K562 (cell line): ENCODE results near the gene CREM. TPM values are rescaled to one million over a fixed set of nuclear protein-coding genes. Genes with fewer than 3 reads are reported as not detected.
A peak's percentile ranks its signal among the peaks of the same experiment; 100 is the strongest.

Experiments used
- BCOR ChIP-seq: fragments of 450-650 bp; IDR thresholded peaks from 2 replicates; pipeline ENCODE4 v1.6.1; 2016
- CCAR2 ChIP-seq: fragments of 200-400 bp; formaldehyde crosslinking; IDR thresholded peaks from 2 replicates; pipeline ENCODE4 v1.6.1; 2017; ENCODE audit warnings: mild to moderate bottlenecking, low read depth, low read length
- ETV1 ChIP-seq: fragments of 450-650 bp; conservative IDR thresholded peaks from 2 replicates; pipeline ENCODE4 v1.6.1; 2016; ENCODE audit warnings: missing genetic modification characterization, control low read depth, low read depth, missing compliant biosample characterization
- HDAC6 ChIP-seq: IDR thresholded peaks from 2 replicates; pipeline ENCODE4 v1.6.1; 2012; ENCODE audit warnings: low read depth, mild to moderate bottlenecking, control low read depth, inconsistent platforms, low read length, moderate library complexity
- HLTF ChIP-seq: fragments of 450-650 bp; IDR thresholded peaks from 2 replicates; pipeline ENCODE4 v1.6.1; 2016
- PCBP2 ChIP-seq: fragments of 200-400 bp; formaldehyde crosslinking; IDR thresholded peaks from 2 replicates; pipeline ENCODE4 v1.6.1; 2018; ENCODE audit warnings: low read length, low read depth, mild to moderate bottlenecking, moderate library complexity; ENCODE audit not compliant: poor library complexity, severe bottlenecking
- PTRF ChIP-seq: fragments of 450-650 bp; IDR thresholded peaks from 2 replicates; pipeline ENCODE4 v1.6.1; 2016; ENCODE audit warnings: mild to moderate bottlenecking, missing genetic modification characterization, missing compliant biosample characterization
- TAF9B ChIP-seq: fragments of 450-650 bp; IDR thresholded peaks from 2 replicates; pipeline ENCODE4 v1.6.1; 2018; ENCODE audit warnings: mild to moderate bottlenecking; ENCODE audit not compliant: partially characterized antibody
- ZNF23 ChIP-seq: fragments of 250-450 bp; sonication (Bioruptor Pico); IDR thresholded peaks from 2 replicates; pipeline ENCODE4 v1.4.0; 2020; ENCODE audit warnings: mild to moderate bottlenecking
- polyA plus RNA-seq, 8 experiments: library from polyadenylated mRNA; depleted of rRNA in 4 of 8; stranded (reverse) in 5 of 8; unstranded in 3 of 8; fragments of >200 nt; fragmentation: Nextera tagmentation in 2 of 8; fragmentation: Illumina TruSeq in 1 of 8; extraction: Ambion mirVana in 2 of 8; extraction: Trizol in 1 of 8; gene quantifications; 2 replicates each; pipeline versions ENCODE4 v1.2.1 to v1.2.3, GENCODE V29; 2011 to 2014; ENCODE audit warnings: inconsistent platforms in 1 of 8, missing spikeins in 1 of 8
- total RNA-seq, 7 experiments: library from RNA; depleted of rRNA in 6 of 7; stranded (reverse); fragments of >200 nt in 6 of 7; fragmentation: Illumina TruSeq in 2 of 7; extraction: Trizol in 2 of 7; gene quantifications; 2 replicates each; pipeline versions ENCODE4 v1.2.1 to v1.2.3, GENCODE V29; 2011 to 2021; ENCODE audit warnings: low replicate concordance in 1 of 7
- TF ChIP-seq, protein P1 (sequence below): sonication (generic); formaldehyde crosslinking; IDR thresholded peaks from 2 replicates; pipeline ENCODE4 v1.8.0; 2022; ENCODE audit warnings: mild to moderate bottlenecking, missing genetic modification reagents
- TF ChIP-seq, protein P2 (sequence below): fragments of 250-450 bp; sonication (Bioruptor Pico); IDR thresholded peaks from 2 replicates; pipeline ENCODE4 v1.4.0; 2020; ENCODE audit warnings: mild to moderate bottlenecking, moderate library complexity
- TF ChIP-seq, protein P3 (sequence below), 2 experiments: IDR thresholded peaks in 1 of 2; conservative IDR thresholded peaks in 1 of 2; 2 replicates each; pipeline ENCODE4 v1.6.1; 2016; ENCODE audit warnings: low read depth in 2 of 2, mild to moderate bottlenecking in 1 of 2, missing compliant biosample characterization in 1 of 2, missing genetic modification characterization in 1 of 2, moderate library complexity in 1 of 2
- TF ChIP-seq, protein P4 (sequence below): fragments of 250-450 bp; sonication (Bioruptor Pico); IDR thresholded peaks from 2 replicates; pipeline ENCODE4 v1.6.1; 2021; ENCODE audit warnings: mild to moderate bottlenecking

Gene CREM
- total and polyA plus RNA-seq, 9 of the 15 experiments (the other 6 are each of a cell fraction or from before 2014, with no cell fraction given): 39.1 to 70.2 (median 48.3) TPM

DNA sequence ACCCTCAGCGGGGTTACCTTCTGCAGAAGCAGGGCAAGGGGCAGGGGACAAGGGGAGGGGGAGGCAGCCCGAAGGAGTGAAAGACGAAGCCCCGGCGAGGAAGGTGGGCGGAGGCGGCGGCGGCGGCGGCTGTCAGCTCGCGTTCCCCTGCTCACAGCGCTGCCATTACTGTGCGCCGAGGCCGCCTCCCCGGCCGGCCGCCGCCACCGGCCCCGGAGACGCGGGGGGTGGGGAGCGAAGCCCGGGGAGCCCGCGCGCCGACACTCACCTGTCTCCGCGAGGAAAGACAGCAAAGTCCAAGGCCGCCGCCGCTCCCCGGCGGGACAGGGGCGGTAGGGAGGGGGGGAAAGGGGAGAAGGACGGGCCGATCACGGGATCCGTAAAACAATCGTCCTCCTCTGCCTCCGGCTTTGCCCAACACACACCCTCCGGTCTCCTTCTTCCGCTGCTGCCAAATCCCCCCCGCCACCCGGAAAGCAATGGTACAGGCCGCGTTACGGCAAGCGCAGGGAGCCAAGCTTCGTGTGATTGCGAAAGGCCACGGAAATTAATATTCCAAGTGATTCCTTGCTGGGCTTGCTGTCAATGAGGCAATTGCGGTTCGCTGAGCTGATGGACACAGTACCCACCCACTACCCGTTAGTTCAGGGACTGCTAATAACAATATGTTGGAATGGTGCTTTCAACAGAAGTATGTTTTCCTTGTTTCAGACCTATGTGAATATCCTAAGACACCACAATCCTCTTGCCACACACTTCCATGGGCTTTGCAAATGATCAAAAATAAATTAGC is 36.3 kb upstream of the CREM start, which contains the start of gene CUL2 (continued):
- TF ChIP-seq, protein P1, sequence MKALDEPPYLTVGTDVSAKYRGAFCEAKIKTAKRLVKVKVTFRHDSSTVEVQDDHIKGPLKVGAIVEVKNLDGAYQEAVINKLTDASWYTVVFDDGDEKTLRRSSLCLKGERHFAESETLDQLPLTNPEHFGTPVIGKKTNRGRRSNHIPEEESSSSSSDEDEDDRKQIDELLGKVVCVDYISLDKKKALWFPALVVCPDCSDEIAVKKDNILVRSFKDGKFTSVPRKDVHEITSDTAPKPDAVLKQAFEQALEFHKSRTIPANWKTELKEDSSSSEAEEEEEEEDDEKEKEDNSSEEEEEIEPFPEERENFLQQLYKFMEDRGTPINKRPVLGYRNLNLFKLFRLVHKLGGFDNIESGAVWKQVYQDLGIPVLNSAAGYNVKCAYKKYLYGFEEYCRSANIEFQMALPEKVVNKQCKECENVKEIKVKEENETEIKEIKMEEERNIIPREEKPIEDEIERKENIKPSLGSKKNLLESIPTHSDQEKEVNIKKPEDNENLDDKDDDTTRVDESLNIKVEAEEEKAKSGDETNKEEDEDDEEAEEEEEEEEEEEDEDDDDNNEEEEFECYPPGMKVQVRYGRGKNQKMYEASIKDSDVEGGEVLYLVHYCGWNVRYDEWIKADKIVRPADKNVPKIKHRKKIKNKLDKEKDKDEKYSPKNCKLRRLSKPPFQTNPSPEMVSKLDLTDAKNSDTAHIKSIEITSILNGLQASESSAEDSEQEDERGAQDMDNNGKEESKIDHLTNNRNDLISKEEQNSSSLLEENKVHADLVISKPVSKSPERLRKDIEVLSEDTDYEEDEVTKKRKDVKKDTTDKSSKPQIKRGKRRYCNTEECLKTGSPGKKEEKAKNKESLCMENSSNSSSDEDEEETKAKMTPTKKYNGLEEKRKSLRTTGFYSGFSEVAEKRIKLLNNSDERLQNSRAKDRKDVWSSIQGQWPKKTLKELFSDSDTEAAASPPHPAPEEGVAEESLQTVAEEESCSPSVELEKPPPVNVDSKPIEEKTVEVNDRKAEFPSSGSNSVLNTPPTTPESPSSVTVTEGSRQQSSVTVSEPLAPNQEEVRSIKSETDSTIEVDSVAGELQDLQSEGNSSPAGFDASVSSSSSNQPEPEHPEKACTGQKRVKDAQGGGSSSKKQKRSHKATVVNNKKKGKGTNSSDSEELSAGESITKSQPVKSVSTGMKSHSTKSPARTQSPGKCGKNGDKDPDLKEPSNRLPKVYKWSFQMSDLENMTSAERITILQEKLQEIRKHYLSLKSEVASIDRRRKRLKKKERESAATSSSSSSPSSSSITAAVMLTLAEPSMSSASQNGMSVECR (CRISPR knock-in tag): no peak
- TF ChIP-seq ZNF23 (CRISPR knock-in tag): no peak
- no peak for TF ChIP-seq PTRF
- peak; percentile 93 for TF ChIP-seq ETV1 (tag)
- TF ChIP-seq TAF9B: peak; percentile 71
- TF ChIP-seq BCOR: peak; percentile 40
- TF ChIP-seq, protein P2, sequence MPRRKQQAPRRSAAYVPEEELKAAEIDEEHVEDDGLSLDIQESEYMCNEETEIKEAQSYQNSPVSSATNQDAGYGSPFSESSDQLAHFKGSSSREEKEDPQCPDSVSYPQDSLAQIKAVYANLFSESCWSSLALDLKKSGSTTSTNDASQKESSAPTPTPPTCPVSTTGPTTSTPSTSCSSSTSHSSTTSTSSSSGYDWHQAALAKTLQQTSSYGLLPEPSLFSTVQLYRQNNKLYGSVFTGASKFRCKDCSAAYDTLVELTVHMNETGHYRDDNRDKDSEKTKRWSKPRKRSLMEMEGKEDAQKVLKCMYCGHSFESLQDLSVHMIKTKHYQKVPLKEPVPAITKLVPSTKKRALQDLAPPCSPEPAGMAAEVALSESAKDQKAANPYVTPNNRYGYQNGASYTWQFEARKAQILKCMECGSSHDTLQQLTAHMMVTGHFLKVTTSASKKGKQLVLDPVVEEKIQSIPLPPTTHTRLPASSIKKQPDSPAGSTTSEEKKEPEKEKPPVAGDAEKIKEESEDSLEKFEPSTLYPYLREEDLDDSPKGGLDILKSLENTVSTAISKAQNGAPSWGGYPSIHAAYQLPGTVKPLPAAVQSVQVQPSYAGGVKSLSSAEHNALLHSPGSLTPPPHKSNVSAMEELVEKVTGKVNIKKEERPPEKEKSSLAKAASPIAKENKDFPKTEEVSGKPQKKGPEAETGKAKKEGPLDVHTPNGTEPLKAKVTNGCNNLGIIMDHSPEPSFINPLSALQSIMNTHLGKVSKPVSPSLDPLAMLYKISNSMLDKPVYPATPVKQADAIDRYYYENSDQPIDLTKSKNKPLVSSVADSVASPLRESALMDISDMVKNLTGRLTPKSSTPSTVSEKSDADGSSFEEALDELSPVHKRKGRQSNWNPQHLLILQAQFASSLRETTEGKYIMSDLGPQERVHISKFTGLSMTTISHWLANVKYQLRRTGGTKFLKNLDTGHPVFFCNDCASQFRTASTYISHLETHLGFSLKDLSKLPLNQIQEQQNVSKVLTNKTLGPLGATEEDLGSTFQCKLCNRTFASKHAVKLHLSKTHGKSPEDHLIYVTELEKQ: no peak
- no peak for TF ChIP-seq CCAR2
- TF ChIP-seq, protein P3, sequence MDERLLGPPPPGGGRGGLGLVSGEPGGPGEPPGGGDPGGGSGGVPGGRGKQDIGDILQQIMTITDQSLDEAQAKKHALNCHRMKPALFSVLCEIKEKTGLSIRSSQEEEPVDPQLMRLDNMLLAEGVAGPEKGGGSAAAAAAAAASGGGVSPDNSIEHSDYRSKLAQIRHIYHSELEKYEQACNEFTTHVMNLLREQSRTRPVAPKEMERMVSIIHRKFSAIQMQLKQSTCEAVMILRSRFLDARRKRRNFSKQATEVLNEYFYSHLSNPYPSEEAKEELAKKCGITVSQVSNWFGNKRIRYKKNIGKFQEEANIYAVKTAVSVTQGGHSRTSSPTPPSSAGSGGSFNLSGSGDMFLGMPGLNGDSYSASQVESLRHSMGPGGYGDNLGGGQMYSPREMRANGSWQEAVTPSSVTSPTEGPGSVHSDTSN (CRISPR knock-in tag; IDR thresholded peaks at IDR 0.05; ENCODE audit: low read depth): no peak
- TF ChIP-seq, protein P3 (tag; conservative IDR thresholded peaks at IDR 0.05; ENCODE audit: low read depth): no peak
- TF ChIP-seq, protein P4, sequence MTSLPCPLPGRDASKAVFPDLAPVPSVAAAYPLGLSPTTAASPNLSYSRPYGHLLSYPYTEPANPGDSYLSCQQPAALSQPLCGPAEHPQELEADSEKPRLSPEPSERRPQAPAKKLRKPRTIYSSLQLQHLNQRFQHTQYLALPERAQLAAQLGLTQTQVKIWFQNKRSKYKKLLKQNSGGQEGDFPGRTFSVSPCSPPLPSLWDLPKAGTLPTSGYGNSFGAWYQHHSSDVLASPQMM (CRISPR knock-in tag): no peak
- no peak for TF ChIP-seq HDAC6
- TF ChIP-seq HLTF: peak; percentile 58; the same call in 1 of the 2 replicates
- no peak for TF ChIP-seq PCBP2
